PC-3 (cell line): ENCODE measurements around the gene EYS.

ENCODE experiments used
- EZH2 ChIP-seq: fragments of 300-600 bp; sonication (generic); IDR thresholded peaks from one replicate; pipeline ENCODE4 v1.6.1; 2017; ENCODE audit warnings: antibody characterized with exemption, mild to moderate bottlenecking, low read length; ENCODE audit not compliant: unreplicated experiment
- TF ChIP-seq, protein P1 (sequence below): fragments of 300-600 bp; sonication (generic); conservative IDR thresholded peaks from 2 replicates; pipeline ENCODE4 v1.5.1; 2017; ENCODE audit warnings: antibody characterized with exemption, low read depth, mild to moderate bottlenecking, low read length

DNA sequence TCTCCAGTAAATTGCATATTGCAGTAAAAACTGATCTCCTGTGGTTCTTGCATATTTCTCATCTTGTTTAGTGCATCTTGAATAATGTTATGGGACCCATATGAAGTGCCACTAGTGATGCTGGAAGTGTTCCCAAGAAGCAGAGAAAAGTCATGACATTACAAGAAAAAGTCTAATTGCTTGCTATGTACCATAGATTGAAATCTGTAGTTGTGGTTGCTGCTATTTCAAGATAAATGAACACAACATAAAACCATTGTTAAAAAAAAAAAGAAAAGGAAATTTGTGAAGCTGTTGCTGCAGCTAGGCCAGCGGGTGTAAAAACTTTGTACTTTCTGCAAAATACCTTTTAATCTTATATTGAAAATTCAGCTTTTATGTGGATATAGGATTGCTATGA, 1767.0 kb downstream of the EYS start:
- TF ChIP-seq, protein P1, sequence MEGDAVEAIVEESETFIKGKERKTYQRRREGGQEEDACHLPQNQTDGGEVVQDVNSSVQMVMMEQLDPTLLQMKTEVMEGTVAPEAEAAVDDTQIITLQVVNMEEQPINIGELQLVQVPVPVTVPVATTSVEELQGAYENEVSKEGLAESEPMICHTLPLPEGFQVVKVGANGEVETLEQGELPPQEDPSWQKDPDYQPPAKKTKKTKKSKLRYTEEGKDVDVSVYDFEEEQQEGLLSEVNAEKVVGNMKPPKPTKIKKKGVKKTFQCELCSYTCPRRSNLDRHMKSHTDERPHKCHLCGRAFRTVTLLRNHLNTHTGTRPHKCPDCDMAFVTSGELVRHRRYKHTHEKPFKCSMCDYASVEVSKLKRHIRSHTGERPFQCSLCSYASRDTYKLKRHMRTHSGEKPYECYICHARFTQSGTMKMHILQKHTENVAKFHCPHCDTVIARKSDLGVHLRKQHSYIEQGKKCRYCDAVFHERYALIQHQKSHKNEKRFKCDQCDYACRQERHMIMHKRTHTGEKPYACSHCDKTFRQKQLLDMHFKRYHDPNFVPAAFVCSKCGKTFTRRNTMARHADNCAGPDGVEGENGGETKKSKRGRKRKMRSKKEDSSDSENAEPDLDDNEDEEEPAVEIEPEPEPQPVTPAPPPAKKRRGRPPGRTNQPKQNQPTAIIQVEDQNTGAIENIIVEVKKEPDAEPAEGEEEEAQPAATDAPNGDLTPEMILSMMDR = no peak
- TF ChIP-seq EZH2 = no peak
